ENCODE measurements around the gene SYT7. TPM values are rescaled to one million over a fixed set of nuclear protein-coding genes. Genes with fewer than 3 reads are reported as not detected.
"Not testable (repeated sequence)": the region's sequence is repeated elsewhere in the genome, so short reads cannot be mapped to it uniquely, and the experiment has no call there.

The SYT7 gene
- total RNA-seq, 2 experiments from 2014 or later: not detected

GRCh38 chr11:61477727-61478148 lies 103.1 kb downstream of the SYT7 start:
- CTCF ChIA-PET: interaction anchor here (0.7 to 15.5 kb wide), 19 partner anchors 9 to 256 kb away, joined by 3 to 180 read pairs (median 5); no protein-coding TSS in a partner anchor
- Mint-ChIP-seq H3K4me3 (no peak overlapping the region), H3K4me1 (peaks cover 2% of the 10 kb centered on the region), H3K9me3 (ENCODE audit: low read depth) (no peaks in the 10 kb centered on the region), H3K27ac (no peak overlapping the region), H3K36me3 (peaks cover 2% of the 10 kb centered on the region), H3K27me3 (no peaks in the 10 kb centered on the region)
- DNase-seq: peak; percentile 61
- ATAC-seq: peak; percentile 37

GRCh38 chr11:61477126-61477525 lies 103.8 kb downstream of the SYT7 start:
- ATAC-seq (no peak), DNase-seq (no peak)
- H3K36me3 Mint-ChIP-seq: peaks cover 3% of the 10 kb centered on the region
- H3K27ac Mint-ChIP-seq: no peak overlapping the region
- CTCF ChIA-PET: interaction anchor here (0.8 to 15.5 kb wide), 16 partner anchors 9 to 256 kb away, joined by 3 to 180 read pairs (median 4); no protein-coding TSS in a partner anchor
- H3K4me3 Mint-ChIP-seq: no peak overlapping the region
- H3K27me3 Mint-ChIP-seq: no peaks in the 10 kb centered on the region
- peaks cover 4% of the 10 kb centered on the region for H3K4me1 Mint-ChIP-seq
- no peaks in the 10 kb centered on the region for H3K9me3 Mint-ChIP-seq (ENCODE audit: low read depth)

GRCh38 chr11:61476371-61476770 lies 104.5 kb downstream of the SYT7 start:
- CTCF ChIA-PET: interaction anchor here (1.1 to 15.5 kb wide), 11 partner anchors 8 to 257 kb away, joined by 3 to 180 read pairs (median 5); partner anchors contain the start of gene LRRC10B
- Mint-ChIP-seq H3K9me3 (ENCODE audit: low read depth) (no peaks in the 10 kb centered on the region), H3K27me3 (no peaks in the 10 kb centered on the region), H3K36me3 (peaks cover 3% of the 10 kb centered on the region), H3K27ac (no peak overlapping the region), H3K4me3 (no peak overlapping the region), H3K4me1 (peaks cover 7% of the 10 kb centered on the region)
- no peak for ATAC-seq
- no peak for DNase-seq

- no peaks in the 10 kb centered on the region for H3K9me3 Mint-ChIP-seq (ENCODE audit: low read depth)
- H3K27ac Mint-ChIP-seq: no peak overlapping the region
- ATAC-seq (no peak), DNase-seq (no peak)
- CTCF ChIA-PET: interaction anchor here (0.7 to 15.5 kb wide), 11 partner anchors 8 to 163 kb away, joined by 3 to 180 read pairs (median 4); partner anchors contain the start of gene LRRC10B
- H3K4me3 Mint-ChIP-seq: no peak overlapping the region
- peaks cover 7% of the 10 kb centered on the region for H3K4me1 Mint-ChIP-seq
- H3K27me3 Mint-ChIP-seq: no peaks in the 10 kb centered on the region
- peaks cover 9% of the 10 kb centered on the region for H3K36me3 Mint-ChIP-seq
These were observed 105.4 kb downstream of the SYT7 start for GRCh38 chr11:61475433-61475832.

GRCh38 chr11:61474013-61474643 lies 106.7 kb downstream of the SYT7 start:
- Mint-ChIP-seq H3K9me3 (ENCODE audit: low read depth) (no peaks in the 10 kb centered on the region), H3K4me3 (no peak overlapping the region), H3K36me3 (peaks cover 10% of the 10 kb centered on the region), H3K4me1 (peaks cover 7% of the 10 kb centered on the region), H3K27ac (no peak overlapping the region), H3K27me3 (no peaks in the 10 kb centered on the region)
- CTCF ChIA-PET: interaction anchor here (2.7 to 15.5 kb wide), 2 partner anchors 40 to 164 kb away, joined by 12 to 180 read pairs; no protein-coding TSS in a partner anchor
- DNase-seq: no peak
- ATAC-seq: no peak

- DNase-seq (no peak), ATAC-seq (no peak)
- H3K27ac Mint-ChIP-seq: no peak overlapping the region
- peaks cover 12% of the 10 kb centered on the region for H3K36me3 Mint-ChIP-seq
- no peak overlapping the region for H3K4me3 Mint-ChIP-seq
- CTCF ChIA-PET: interaction anchor here (15.5 kb wide), 1 partner anchor 41 kb away, joined by 180 read pairs; no protein-coding TSS in a partner anchor
- no peaks in the 10 kb centered on the region for H3K27me3 Mint-ChIP-seq
- H3K9me3 Mint-ChIP-seq (ENCODE audit: low read depth): no peaks in the 10 kb centered on the region
- H3K4me1 Mint-ChIP-seq: peaks cover 7% of the 10 kb centered on the region
These were observed 107.4 kb downstream of the SYT7 start for GRCh38 chr11:61473370-61474012.

- H3K27ac Mint-ChIP-seq: no peak overlapping the region
- peaks cover 12% of the 10 kb centered on the region for H3K36me3 Mint-ChIP-seq
- H3K4me3 Mint-ChIP-seq: no peak overlapping the region
- no peaks in the 10 kb centered on the region for H3K9me3 Mint-ChIP-seq (ENCODE audit: low read depth)
- H3K4me1 Mint-ChIP-seq: peaks cover 4% of the 10 kb centered on the region
- H3K27me3 Mint-ChIP-seq: no peaks in the 10 kb centered on the region
- CTCF ChIA-PET: interaction anchor here (1.2 to 15.5 kb wide), 2 partner anchors 35 to 42 kb away, joined by 3 to 180 read pairs; no protein-coding TSS in a partner anchor
- ATAC-seq (no peak), DNase-seq (no peak)
These were observed 108.0 kb downstream of the SYT7 start for GRCh38 chr11:61472868-61473267.

GRCh38 chr11:61472282-61472681 lies 108.6 kb downstream of the SYT7 start:
- H3K36me3 Mint-ChIP-seq: peaks cover 16% of the 10 kb centered on the region
- no peak overlapping the region for H3K4me3 Mint-ChIP-seq
- no peak for ATAC-seq
- no peak overlapping the region for H3K27ac Mint-ChIP-seq
- CTCF ChIA-PET: interaction anchor here (1.2 to 15.5 kb wide), 2 partner anchors 36 to 42 kb away, joined by 3 to 180 read pairs; no protein-coding TSS in a partner anchor
- H3K9me3 Mint-ChIP-seq (ENCODE audit: low read depth): no peaks in the 10 kb centered on the region
- peaks cover 4% of the 10 kb centered on the region for H3K4me1 Mint-ChIP-seq
- DNase-seq: no peak
- no peaks in the 10 kb centered on the region for H3K27me3 Mint-ChIP-seq

- H3K4me1 Mint-ChIP-seq: peaks cover 4% of the 10 kb centered on the region
- H3K36me3 Mint-ChIP-seq: peaks cover 23% of the 10 kb centered on the region
- no peaks in the 10 kb centered on the region for H3K9me3 Mint-ChIP-seq (ENCODE audit: low read depth)
- no peak for ATAC-seq
- H3K4me3 Mint-ChIP-seq: no peak overlapping the region
- H3K27ac Mint-ChIP-seq: no peak overlapping the region
- no peak for DNase-seq
- H3K27me3 Mint-ChIP-seq: no peaks in the 10 kb centered on the region
- CTCF ChIA-PET: interaction anchor here (1.7 kb wide), 1 partner anchor 9 kb away, joined by 4 read pairs; no protein-coding TSS in a partner anchor
These were observed 112.9 kb downstream of the SYT7 start for GRCh38 chr11:61468002-61468401.

GRCh38 chr11:61467602-61468001 lies 113.3 kb downstream of the SYT7 start:
- not testable (repeated sequence) for H3K27ac Mint-ChIP-seq; ATAC-seq; DNase-seq; H3K9me3 Mint-ChIP-seq (ENCODE audit: low read depth); H3K4me3 Mint-ChIP-seq; H3K27me3 Mint-ChIP-seq; H3K4me1 Mint-ChIP-seq
- CTCF ChIA-PET: interaction anchor here (1.7 kb wide), 1 partner anchor 10 kb away, joined by 4 read pairs; no protein-coding TSS in a partner anchor
- peaks cover 23% of the 10 kb centered on the region for H3K36me3 Mint-ChIP-seq

Small RNA genes lying within 50 kb of the gene (microRNA-seq; reads per million reads assigned to microRNA genes)
- gene MIR4488: not detected

Other genes starting within 250 kb of the SYT7 start
- gene DDB1, start 248.0 kb downstream of the SYT7 start, total RNA-seq: 100 to 1,000 TPM; 189 to 258 TPM
- 10 to 100 TPM; 36.9 to 42.3 TPM for gene TKFC, start 247.8 kb downstream of the SYT7 start, total RNA-seq
- gene CYB561A3, start 219.2 kb downstream of the SYT7 start, total RNA-seq: 10 to 100 TPM; 43.9 to 51.2 TPM
- gene TMEM138, start 218.7 kb downstream of the SYT7 start, total RNA-seq: 10 to 100 TPM; 48.3 to 60.6 TPM
- gene TMEM216, start 188.5 kb downstream of the SYT7 start, total RNA-seq: 10 to 100 TPM in 1 of 2 experiments, 1 to 10 TPM in 1; 7.8 to 15.3 TPM
- 100 to 1,000 TPM; 103 to 118 TPM for gene CPSF7, start 151.1 kb downstream of the SYT7 start, total RNA-seq
- 10 to 100 TPM; 37.6 to 57.6 TPM for gene SDHAF2, start 151.0 kb downstream of the SYT7 start, total RNA-seq
- under 1 TPM in 1 of 2 experiments, not detected in 1; 0.09 TPM for gene LRRC10B, start 72.3 kb downstream of the SYT7 start, total RNA-seq
- gene DAGLA, start 99.3 kb upstream of the SYT7 start, total RNA-seq: not detected
- gene MYRF, start 171.6 kb upstream of the SYT7 start, total RNA-seq: 1 to 10 TPM; 2.1 to 2.2 TPM
- 100 to 1,000 TPM; 138 to 157 TPM for gene TMEM258, start 211.5 kb upstream of the SYT7 start, total RNA-seq
- 100 to 1,000 TPM; 141 to 150 TPM for gene FEN1, start 211.8 kb upstream of the SYT7 start, total RNA-seq
- gene FADS1, start 235.9 kb upstream of the SYT7 start, total RNA-seq: 10 to 100 TPM; 33.8 to 35.4 TPM
- 100 to 1,000 TPM; 174 to 184 TPM for gene FADS2, start 247.2 kb upstream of the SYT7 start, total RNA-seq

All from activated CD8-positive, alpha-beta memory T cell treated with anti-CD3 and anti-CD28 coated beads, Interleukin-2, amount 10 ng/mL, durations not matched to agents 7 days and 5 days (primary cell).